ENCODE data around the gene WWP2.

Gene WWP2

DNA sequence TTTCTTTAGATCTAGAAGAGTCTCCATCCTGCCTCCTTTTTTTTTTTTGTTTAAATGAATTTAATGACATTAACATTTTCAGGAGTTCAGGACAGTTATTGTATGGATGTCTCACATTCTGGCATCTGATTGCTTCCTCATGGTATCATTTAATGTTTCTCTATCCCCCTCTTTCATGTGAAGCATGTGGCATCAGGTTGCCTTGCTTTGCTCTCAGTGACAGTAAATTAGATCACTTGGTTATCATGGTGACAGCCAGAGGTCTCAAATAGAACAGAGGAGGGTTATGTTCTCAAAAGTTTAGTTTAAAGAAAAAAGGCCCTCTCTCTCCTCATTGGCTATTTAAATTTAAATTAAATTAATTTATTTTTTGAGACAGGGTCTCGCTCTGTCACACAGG is 74.1 kb downstream of the WWP2 start:
- H3K4me3 ChIP-seq (ENCODE audit: low read depth, low read length) = no peak overlapping the region

DNA sequence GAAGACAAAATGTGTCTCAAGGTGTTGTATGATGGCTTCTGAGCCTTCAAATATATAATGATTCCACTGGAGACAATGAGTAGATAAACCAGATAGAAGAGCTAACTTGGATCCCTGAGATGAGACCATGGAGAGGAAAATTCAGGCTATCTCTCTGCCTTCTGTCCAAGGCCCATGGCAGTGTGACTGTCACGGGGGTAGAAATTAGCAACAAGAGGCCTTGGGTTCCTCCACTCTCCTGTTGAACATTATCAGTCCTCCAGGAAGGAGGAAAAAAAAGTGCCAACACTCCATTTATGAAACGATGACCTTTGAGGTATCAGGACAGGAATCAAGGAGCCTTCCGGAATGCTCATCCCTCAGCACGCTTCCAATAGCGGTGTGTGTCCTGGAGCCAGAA is 75.2 kb downstream of the WWP2 start:
- TF ChIP-seq, protein P1, sequence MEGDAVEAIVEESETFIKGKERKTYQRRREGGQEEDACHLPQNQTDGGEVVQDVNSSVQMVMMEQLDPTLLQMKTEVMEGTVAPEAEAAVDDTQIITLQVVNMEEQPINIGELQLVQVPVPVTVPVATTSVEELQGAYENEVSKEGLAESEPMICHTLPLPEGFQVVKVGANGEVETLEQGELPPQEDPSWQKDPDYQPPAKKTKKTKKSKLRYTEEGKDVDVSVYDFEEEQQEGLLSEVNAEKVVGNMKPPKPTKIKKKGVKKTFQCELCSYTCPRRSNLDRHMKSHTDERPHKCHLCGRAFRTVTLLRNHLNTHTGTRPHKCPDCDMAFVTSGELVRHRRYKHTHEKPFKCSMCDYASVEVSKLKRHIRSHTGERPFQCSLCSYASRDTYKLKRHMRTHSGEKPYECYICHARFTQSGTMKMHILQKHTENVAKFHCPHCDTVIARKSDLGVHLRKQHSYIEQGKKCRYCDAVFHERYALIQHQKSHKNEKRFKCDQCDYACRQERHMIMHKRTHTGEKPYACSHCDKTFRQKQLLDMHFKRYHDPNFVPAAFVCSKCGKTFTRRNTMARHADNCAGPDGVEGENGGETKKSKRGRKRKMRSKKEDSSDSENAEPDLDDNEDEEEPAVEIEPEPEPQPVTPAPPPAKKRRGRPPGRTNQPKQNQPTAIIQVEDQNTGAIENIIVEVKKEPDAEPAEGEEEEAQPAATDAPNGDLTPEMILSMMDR (IDR thresholded peaks at IDR 0.05; ENCODE audit: low read depth, low read length) = no peak

More for the DNA sequence above, 74.1 kb downstream of the WWP2 start:
- TF ChIP-seq, protein P1 (IDR thresholded peaks at IDR 0.05; ENCODE audit: low read depth, low read length) = no peak

GRCh38 chr16:69838489-69838888 is 76.4 kb downstream of the WWP2 start:
- TF ChIP-seq, protein P1 (IDR thresholded peaks at IDR 0.05; ENCODE audit: low read depth, low read length) = no peak
- no peak overlapping the region for H3K4me3 ChIP-seq (ENCODE audit: low read depth, low read length)

More for the DNA sequence above, 75.2 kb downstream of the WWP2 start:
- no peak overlapping the region for H3K4me3 ChIP-seq (ENCODE audit: low read depth, low read length)

- H3K4me3 ChIP-seq (ENCODE audit: low read depth, low read length) = no peak overlapping the region
- TF ChIP-seq, protein P1 (IDR thresholded peaks at IDR 0.05; ENCODE audit: low read depth, low read length) = no peak
Measured at GRCh38 chr16:69839240-69839688, 77.1 kb downstream of the WWP2 start.

GRCh38 chr16:69839798-69840409 is 77.8 kb downstream of the WWP2 start:
- TF ChIP-seq, protein P1 (IDR thresholded peaks at IDR 0.05; ENCODE audit: low read depth, low read length) = no peak
- no peak overlapping the region for H3K4me3 ChIP-seq (ENCODE audit: low read depth, low read length)

- TF ChIP-seq, protein P1 (IDR thresholded peaks at IDR 0.05; ENCODE audit: low read depth, low read length) = no peak
- H3K4me3 ChIP-seq (ENCODE audit: low read depth, low read length) = no peak overlapping the region
Measured at GRCh38 chr16:69840975-69841374, 78.8 kb downstream of the WWP2 start.

DNA sequence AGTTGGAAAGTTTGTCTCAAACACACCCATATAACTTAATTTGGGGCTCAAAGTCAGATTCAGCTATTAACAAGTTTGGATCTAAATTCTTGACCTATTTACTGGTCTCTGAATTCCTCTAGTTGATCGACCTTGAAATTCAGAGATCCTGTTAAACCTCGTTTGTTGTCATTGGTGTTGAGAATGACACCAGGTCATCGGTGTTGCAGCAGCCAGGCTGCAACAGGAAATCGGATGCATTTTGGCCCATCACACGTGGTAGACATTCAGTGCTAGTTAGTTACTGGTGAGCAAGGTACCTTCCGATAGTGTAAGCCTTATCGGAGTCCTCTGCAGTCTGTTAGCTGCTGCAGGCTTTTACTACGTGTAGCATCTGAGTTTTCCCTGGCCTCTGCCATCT is 82.3 kb downstream of the WWP2 start:
- H3K4me3 ChIP-seq (ENCODE audit: low read depth, low read length) = no peak overlapping the region
- TF ChIP-seq, protein P1 (IDR thresholded peaks at IDR 0.05; ENCODE audit: low read depth, low read length) = no peak
